ENCODE results near the gene CDK10. TPM values are rescaled to one million over a fixed set of nuclear protein-coding genes. Genes with fewer than 3 reads are reported as not detected.

CDK10 gene
- total RNA-seq, result 38.7 and 45.4 TPM in 2 replicates

GRCh38 chr16:89686520-89687091 lies at the start of gene CDK10:
Gene CDK10 (plus strand): TSS chr16:89686689. CDS start chr16:89686711, 22 bp downstream.

GRCh38 chr16:89657442-89658220 lies 28.9 kb upstream of the CDK10 start, which contains the start of the genes CHMP1A and SPATA33:
Gene CHMP1A (minus strand): TSS chr16:89657708. CDS start chr16:89657588, 120 bp downstream.
Gene SPATA33 (plus strand): TSS chr16:89657836. CDS start chr16:89657912, 76 bp downstream.

GRCh38 chr16:89701425-89702406 lies 15.2 kb downstream of the CDK10 start, which contains the start of gene SPATA2L:
Gene SPATA2L (minus strand): TSS chr16:89701705. CDS start chr16:89701232, 473 bp downstream.

GRCh38 chr16:89720813-89721545 lies 34.5 kb downstream of the CDK10 start, which contains the start of the genes VPS9D1 and ZNF276:
Gene VPS9D1 (minus strand): TSS chr16:89720898. CDS start chr16:89720861, 37 bp downstream.
Gene ZNF276 (plus strand): TSS chr16:89721537. CDS start chr16:89721641, 104 bp downstream.

Other genes starting within 250 kb of the CDK10 start
- 55.6 and 72.8 TPM in 2 replicates for gene ANKRD11, start 196.1 kb upstream of the CDK10 start, total RNA-seq
- gene SPG7, start 178.3 kb upstream of the CDK10 start, total RNA-seq, result 144 and 177 TPM in 2 replicates
- 9,942 and 10,591 TPM in 2 replicates for gene RPL13, start 126.0 kb upstream of the CDK10 start, total RNA-seq
- gene CPNE7, start 110.9 kb upstream of the CDK10 start, total RNA-seq, result 28.4 and 48.7 TPM in 2 replicates
- 0.13 TPM in 1 of 2 replicates, not detected in the other for gene DPEP1, start 73.0 kb upstream of the CDK10 start, total RNA-seq
- gene CHMP1A, start 29.0 kb upstream of the CDK10 start, total RNA-seq, result 99.0 and 119 TPM in 2 replicates
- 2.9 and 4.7 TPM in 2 replicates for gene SPATA33, start 28.9 kb upstream of the CDK10 start, total RNA-seq
- gene SPATA2L, start 15.0 kb downstream of the CDK10 start, total RNA-seq, result 12.9 and 15.8 TPM in 2 replicates
- 5.1 and 5.9 TPM in 2 replicates for gene VPS9D1, start 34.2 kb downstream of the CDK10 start, total RNA-seq
- gene ZNF276, start 34.8 kb downstream of the CDK10 start, total RNA-seq, result 15.3 and 23.1 TPM in 2 replicates
- gene FANCA, start 130.0 kb downstream of the CDK10 start, total RNA-seq, result 18.7 and 22.3 TPM in 2 replicates
- gene SPIRE2, start 141.8 kb downstream of the CDK10 start, total RNA-seq, result 1.6 and 2.4 TPM in 2 replicates
- 130 and 132 TPM in 2 replicates for gene TCF25, start 186.9 kb downstream of the CDK10 start, total RNA-seq
- 0.87 and 1.1 TPM in 2 replicates for gene MC1R, start 232.2 kb downstream of the CDK10 start, total RNA-seq
- 202 and 210 TPM in 2 replicates for gene TUBB3, start 236.7 kb downstream of the CDK10 start, total RNA-seq

All from mammary microvascular endothelial cell (primary cell).